Measurements from ENCODE around the gene ECEL1.

The ECEL1 gene

DNA sequence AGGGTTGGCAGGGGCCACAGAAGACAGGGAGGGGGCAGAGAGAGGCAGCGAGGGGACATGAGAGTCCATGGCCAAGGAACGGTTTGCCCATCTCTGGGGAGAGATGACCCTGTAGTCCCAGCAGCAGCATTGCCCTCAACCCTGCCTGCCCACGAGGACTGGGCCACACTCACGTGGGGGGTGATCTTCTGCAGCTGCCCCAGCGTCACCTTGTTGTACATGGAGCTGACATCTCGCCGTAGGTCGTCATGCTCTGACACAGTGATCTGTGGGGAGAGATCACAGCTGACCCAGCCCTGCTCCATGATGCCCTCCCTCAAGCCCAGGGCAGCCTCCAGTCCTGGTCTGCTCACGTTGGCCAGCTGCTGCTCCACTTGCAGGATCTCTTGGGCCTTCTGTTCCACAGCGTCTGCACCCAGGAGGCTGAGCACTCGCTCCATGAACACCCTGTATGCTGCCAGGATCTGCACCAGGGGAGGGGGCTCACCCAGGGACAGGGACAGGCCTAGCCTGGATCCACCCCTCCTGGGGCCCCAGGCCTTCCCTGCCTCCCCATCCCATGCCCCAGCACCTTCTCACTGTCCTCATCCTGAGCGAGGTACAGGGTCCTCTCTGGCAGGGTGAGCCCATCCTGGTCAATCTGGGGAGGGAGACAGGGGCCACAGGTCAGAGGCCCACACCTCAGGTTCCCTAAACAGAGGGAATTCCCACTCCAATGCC lies 2.8 kb downstream of the ECEL1 start:
- DNase-seq (ENCODE audit: low read depth in 1 of 2, low spot score in 1 of 2): no peak

DNA sequence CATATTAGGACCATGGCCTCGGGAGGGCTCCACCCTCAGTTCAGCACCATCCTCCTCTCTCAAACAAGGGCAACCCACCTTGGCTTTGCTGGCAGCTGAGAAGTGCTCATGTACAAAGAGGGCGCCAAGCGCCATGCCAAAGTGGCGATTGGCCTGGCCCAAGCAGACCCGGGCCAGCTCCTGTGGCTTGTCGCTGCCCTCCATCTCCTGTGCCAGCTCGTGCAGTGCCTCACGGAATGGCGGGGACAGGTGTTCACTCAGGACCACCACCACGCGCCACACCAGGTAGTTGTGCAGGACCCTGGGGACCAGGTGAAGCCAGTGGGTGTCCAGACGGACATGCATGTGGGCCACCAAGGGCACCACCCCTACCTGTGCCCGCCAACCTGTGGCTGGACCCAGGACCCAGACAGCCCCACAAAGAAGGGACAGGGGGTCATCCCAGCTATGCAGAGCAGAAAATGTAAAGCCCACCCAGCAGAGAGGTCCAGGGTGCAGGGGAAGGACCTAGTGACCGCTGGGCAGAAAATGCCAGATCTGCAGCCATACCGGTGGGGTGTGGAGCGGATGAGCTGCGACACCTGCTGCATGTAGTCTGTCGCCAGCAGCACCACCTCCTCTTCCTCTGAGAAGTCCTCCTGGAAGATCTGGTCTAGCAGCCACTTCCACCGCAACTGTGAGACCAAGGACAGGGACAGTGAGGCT lies 3.6 kb downstream of the ECEL1 start:
- no peak for DNase-seq (ENCODE audit: low read depth in 1 of 2, low spot score in 1 of 2)

DNA sequence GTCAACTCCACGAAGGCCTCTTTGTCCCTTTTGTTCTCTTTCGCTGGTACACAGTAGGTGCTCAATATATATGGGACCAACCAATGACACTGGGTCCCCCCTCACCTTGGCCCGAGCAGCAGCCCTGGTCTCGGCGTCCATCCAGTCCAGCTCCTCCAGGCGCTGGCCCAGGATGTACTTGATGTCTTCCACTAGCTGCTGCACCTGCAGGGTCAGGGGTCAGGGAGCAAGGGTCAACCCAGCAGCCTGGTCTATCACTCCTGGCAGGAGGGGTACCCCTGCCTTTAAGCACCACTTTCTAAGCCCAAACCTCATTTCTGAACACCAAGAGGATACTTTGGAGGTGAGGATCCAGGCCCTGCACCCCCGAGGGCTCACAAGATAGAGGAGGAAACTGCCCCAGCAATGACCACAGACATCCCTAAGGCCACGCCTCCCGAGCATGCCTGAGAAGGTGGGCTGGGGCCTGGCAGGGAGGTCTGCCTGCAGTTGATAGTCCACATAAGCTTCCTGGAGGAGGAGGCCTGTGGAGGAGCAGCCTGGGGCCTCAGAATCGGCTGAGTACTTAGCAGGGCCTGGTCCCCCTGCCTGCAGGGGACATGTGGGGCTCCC lies 4.2 kb downstream of the ECEL1 start:
- DNase-seq (ENCODE audit: low read depth in 1 of 2, low spot score in 1 of 2): no peak

DNA sequence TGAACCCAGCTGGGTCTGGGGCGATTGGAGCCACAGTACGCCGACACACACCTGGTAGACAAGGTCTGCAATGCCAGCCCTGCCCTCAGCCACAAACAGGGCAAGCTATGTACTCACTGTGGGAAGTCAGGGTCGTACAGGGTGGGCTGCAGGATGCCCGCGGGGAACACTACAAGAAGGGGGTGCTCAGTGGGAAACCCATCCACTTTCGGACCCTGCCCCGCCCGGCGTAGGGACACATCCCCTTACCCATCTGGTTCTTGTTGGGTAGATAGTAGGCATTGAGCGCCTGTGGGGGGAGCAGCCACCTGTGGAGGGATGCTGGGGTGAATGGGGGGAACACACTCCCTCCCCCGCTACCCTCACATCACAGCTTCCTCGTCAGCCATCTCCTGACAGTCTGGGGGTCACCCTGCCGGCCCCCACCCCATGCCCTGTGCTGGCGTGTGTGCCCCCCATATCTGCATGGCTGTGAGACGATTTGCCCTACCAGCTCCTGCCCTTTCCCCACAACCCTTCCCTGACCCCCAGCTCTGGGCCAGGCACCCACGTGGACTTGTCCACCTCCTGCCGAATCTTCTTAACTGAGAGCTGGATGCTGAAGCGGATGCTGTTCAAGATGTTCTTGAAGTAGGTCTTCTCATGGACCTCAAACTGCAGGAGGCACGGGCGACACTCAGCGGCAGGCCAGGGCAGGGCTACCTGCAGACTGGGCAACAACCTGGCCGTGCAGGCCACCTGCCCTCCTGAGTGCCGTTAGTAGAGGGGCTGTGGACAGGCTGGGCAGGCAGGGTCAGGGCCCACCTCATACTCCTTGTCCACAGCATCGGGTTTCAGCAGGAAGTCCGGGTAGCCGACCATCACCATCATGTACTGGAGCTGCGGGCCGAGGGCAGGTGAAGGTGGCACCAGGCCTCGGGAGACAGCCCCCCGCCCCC lies 5.1 kb downstream of the ECEL1 start:
- no peak for DNase-seq (ENCODE audit: low read depth in 1 of 2, low spot score in 1 of 2)

DNA sequence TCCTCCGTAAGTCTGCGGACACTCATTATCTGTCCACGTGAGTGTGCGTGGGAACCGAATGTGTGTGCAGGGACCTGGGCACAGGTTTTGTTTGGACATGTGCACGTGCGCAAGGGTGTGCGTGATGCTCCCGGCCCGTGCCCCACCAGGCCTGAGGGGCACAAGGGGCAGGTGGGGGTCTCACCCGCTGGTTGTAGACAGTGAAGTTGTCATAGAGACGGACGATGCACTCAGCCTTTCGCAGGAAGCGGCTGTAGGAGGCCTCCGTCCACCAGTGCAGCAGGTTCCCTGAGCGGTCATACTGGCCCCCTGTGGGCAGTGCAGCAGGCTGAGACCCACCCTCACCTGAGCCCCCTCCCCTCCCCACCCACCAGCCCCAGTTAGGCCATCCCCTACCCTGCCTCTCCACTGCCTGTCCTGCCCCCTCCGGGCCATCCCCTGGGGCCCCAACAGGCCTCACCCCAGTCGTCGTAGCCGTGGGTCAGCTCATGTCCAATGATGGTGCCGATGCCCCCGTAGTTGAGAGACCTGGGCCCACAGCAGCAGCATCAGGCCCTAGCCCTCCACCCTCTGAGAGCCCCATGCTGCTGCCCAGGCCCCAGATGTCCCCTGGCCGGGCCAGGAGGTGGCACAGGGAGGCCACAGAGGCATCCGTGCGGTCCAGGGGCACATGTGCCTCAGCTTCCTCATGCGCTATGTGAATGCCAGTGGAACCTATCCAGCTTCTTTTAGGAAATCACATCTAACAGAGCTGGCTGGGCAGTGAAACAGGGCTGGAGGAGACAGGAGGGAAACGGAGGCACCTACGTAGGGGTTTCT lies 6.1 kb downstream of the ECEL1 start:
- no peak for DNase-seq (ENCODE audit: low read depth in 1 of 2, low spot score in 1 of 2)

DNA sequence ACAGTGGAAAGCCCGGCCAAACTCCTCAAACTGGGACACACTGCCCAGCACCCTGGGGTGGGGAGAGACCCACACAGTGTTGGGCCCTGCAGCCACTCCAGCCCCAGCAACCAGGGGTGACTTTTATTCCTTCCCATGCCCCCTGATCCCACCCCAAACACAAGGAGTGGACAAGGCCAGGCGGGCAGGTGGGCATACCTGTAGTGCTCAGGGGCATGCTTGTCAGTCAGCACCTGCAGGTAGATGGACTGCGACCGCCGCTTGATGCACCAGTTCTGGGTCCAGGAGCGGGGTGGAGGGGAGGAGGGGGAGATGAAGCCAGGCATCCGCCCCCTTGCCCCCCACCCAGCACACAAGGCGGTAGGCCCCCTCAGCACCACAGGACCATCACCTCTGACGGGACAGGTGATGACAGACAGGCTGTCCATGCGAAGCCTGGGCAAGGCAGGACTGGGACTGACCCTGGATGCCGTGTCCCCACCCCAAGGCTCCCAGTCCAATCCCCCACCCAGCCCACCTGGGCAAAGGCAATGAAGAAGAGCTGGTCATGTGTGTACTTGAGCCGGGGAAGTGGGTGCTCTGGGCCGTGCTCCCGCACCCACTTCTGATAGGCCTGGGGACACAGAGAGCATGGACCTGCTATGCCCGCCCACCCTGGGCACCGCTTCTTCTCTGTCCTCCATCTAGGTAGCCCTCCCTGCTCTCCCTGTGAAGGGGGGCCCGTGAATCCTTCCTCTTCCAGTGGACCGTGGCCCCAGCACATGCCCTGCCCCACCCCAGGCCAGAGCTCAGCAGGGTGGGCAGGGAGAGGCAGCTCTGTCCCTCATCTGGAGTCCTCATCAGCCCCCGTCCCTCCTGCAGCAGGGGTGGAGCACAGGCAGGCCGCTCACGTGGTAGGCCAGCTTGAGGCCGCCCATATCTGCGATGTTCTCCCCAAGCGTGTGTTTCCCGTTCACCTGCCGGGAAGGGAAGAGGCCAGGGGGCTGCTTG lies 7.1 kb downstream of the ECEL1 start:
- no peak for DNase-seq (ENCODE audit: low read depth in 1 of 2, low spot score in 1 of 2)

DNA sequence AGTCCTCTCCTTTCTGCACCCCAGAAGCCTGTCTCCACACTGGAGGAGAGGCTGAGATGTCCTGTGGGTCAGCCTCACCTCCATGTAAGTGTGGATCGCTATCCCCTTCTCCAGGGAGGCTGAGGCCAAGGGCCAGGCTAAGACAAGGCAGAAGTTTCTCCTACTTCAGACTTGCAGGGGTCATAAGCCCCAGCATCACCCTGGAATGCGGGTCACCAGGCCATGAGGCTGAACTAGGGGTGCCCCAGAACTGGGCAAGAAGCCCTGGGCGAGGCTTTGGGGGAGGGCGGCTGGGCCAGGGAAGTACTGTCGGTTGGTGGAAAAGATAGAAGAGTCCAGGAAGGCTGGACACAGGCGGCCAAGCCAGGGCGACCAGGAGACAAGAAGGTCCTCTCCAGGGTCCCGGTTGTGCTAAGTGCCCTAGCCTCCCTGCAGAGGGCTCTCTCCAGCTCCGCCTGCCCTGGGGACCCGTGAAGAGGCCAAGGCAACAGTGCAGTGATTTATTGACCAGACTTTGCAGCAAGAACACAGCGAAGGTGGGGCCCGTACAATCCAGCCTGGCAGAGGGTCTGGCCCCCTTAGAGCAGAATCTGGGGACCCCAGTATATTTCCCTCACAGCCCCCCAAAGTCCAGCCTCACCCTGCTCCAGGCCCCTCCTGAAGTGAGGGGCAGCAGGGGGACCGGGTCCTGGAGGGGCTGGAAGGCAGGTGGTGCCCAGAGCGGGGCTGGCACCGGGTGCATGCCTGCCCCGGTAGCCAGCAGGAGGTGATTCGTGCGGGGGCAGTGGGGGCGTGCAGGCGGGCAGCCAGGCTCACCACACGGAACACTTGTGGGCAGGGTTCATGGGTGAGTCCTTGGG lies 8.1 kb downstream of the ECEL1 start:
- no peak for DNase-seq (ENCODE audit: low read depth in 1 of 2, low spot score in 1 of 2)

DNA sequence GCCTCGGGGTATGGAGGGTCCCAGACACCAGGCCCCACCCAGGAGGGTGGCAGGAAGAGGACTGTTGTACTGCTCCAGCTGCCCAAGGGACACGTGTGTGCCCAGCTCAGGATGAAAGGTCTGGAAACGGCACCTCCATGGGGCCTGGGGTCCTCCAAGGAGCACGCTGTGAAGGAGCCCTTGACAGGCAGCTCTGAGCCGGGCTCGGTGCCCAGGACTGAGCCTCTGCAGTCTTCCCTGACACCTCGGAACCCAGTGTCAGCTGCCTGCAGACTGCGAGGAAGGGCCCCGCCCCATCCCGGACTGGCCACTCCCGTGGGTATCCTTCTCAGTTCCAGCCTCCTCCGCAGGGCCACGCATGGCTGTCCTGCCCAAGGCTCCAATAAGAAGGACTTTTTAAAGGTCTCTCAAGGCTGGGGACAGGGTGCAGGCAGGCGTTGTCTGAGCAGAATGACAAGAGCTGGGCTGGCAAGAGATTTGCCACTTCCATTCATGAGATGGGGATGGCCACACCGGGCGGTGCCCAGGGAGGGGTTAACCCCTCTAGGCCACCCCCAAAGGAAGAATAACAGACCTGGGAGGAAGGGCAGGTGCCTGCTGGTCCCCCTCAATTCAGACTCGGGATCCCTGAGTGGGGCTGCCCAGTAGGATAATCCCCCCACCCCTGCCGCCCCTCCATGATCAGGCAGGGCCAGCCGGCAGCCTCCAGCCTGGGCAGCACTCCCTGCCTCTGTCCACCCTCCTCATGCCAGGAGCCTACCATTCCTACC lies 8.9 kb downstream of the ECEL1 start:
- DNase-seq (ENCODE audit: low read depth in 1 of 2, low spot score in 1 of 2): no peak

DNA sequence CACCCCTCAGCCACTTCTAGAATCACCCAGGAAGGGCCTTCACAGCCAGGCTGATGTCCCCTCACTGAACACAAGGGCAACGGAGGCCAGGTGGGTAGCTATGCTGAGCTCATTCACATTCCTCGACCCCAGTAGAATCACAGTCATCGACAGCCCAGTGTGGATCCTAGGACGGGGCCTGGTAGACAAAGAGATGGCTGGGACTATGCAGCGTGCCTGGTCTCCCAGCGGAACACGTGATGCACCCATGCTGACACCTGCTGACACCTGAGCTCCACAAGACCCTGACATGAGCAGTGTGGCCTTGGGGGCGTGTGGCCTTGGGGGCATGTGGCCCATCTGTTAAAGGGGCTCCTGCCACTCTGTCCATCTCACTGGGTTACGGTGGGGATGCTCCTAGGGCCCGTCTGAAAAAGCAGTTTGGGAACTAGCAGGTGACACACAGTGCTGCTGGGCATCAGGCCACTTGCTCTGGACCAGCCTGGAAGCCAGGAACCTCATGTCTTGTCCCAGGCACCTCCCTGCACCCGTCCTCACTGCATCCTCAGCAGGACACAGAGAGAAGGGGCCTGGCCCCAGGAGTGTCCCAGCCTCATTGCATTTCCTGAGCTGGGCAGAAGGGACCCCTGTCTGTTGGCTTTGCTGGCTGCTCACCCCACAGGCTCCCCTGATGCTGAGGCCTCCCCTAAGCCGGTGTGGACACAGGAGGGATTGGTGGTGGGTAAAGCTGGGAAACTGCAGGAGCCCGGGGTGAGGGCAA lies 9.7 kb downstream of the ECEL1 start:
- DNase-seq (ENCODE audit: low read depth in 1 of 2, low spot score in 1 of 2): no peak

DNA sequence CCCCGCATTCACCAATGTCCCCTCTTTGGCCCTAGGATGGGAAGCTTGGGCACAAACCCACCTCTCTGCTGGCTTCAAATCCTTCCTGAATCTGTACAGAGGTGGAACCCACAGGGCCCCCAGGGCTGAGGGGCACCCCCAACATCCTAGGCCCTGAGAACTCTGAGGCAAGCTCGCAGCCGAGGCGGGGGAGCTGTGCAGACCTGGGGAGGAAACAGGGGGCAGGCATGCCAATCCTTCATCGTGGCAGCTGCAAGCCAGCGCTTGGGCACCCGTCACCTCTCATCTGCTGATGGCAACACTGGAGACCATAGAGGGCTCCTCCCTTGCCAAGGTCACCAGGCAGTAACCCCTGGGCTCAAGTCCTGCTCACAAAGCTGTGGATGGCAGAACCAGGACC lies 10.8 kb downstream of the ECEL1 start:
- DNase-seq (ENCODE audit: low read depth in 1 of 2, low spot score in 1 of 2): no peak

DNA sequence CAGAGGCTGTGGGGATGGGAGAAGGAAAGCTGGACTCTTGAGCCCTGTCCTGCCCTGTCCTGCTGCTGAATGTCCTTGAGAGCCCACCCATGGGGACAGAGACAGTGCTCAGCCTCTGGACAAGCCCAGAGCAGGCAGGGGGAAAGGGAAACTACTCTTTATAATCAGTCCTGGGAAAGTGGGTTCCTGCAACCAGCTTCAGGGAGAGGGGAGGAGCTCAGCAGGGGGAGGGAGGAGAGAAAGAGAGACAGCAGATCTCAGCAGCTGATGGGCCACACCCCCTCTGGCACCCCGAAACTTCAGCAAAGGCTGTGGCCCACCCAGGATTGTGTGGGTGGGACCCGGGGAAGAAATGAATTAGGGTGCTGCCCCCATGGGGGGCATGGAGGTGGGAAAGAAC lies 11.6 kb downstream of the ECEL1 start:
- DNase-seq (ENCODE audit: low read depth in 1 of 2, low spot score in 1 of 2): no peak

DNA sequence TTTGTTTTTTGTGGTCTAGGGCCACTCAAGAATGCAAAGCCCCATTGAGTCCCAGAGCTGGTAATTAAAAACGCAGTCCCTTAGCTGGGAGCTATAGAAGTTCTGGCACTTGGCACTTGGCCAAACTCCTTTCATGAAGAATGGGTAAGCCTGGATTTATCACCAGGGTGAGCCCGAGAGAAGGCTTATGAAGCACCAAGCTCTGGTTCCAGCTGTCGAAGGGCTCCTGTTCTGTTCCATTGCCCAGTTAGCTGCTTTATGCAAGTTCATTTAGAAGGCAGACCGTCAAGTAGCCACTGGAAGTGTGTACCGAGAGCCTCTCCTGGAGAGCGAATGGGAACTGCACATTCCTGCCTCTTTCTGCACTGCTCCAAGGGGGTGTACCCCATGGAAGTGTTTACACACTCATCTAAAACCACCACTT lies 14.2 kb downstream of the ECEL1 start:
- no peak for DNase-seq (ENCODE audit: low read depth in 1 of 2, low spot score in 1 of 2)

DNA sequence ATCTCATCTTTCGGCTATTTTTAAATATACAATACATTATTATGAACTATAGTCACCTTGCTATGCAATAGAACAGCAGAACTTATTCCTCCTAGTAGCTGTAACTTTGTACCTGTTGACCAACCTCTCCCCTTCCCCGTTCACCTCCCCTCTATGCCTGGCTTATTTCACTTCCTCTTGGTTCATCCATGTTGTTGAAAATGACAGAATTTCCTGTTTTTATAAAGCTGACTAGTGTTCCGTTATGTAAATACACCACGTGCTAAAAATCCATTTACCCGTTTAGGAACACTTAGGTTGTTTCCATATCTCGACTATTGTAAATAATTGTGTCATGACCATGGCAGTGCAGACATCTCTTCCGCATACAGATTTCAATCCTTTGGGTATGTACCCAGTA lies 21.4 kb downstream of the ECEL1 start:
- no peak for DNase-seq (ENCODE audit: low read depth in 1 of 2, low spot score in 1 of 2)

DNA sequence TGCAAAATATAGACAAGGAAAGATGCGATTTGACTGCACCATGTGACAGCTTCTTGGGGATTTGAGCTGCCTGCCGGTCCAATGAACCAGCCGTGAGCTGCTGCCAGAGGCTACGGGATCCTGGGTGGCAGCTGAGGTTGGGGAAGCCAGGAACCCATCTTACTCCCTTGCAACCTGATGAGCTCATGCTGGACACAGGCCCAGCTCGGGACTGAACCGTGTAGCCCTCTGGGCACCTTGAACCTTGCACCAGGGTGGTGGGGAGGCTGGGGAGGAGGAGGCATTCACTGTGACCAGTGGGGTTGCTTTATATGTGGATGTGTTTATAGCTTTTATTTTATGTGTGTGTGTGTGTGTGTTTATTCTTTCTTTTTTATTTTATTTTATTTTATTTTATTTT lies 22.6 kb downstream of the ECEL1 start:
- no peak for DNase-seq (ENCODE audit: low read depth in 1 of 2, low spot score in 1 of 2)

DNA sequence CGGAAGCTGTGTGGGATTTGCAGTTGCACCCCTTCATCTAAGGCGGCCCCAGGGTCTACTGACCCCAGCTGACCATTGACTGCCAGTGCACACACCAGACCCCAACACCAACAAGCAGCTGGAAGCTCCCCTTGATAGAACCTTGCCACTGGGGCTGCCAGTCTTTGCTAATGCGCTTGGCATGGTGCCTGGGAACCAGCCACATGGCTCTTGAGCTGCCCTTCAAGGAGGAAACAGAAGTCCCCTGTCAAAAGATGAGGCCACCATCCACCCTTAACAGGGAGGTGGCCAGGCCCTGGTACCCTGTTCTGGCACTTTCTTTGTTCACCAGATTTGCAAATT lies 23.1 kb downstream of the ECEL1 start:
- no peak for DNase-seq (ENCODE audit: low read depth in 1 of 2, low spot score in 1 of 2)

DNA sequence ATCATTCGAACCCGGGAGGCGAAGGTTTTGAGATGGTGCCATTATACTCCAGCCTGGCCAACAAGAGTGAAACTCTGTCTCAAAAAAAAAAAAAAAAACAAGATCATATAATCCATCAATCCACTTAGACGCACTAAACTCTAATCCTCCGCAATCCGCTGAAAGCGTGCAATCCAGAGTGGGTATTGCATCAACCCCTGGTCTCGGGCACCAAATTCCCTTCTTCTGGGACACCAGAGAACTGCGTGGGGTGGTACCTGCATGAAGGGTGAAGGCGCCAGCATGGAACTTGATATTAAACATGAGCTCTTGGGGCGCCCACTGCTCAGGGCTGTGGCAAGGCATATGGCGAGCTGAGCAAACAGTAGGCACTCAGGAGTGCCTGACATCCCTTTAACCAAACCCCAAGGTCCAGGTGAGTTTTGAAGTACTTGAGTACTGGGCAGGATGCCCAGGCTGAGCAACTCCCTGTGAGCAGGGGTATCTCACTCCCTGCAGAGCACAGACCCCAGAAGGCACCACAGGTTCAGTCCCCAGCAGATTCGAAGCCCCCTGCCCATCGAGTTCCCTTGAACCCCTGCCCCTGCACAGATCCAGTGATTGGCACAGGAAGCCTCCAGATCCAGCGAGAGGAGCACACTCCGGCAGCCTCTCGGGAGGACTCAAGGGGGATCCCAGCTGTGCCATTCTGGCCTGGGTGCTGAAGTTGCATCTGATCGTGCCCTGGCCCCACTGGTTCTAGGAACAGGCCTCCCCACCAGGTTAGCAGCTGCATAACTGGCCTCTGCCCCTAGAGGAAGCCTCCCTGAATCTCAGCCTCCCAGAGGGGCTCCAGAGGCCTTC lies 23.7 kb downstream of the ECEL1 start:
- no peak for DNase-seq (ENCODE audit: low read depth in 1 of 2, low spot score in 1 of 2)
